Ecto neural progenitor cell (in vitro differentiated cells): ENCODE results near the gene CYGB.

Experiments
- DNase-seq: peaks from one replicate; pipeline ENCODE4 v3.0.0-alpha.2; 2018; ENCODE audit warnings: low spot score

Gene CYGB

GRCh38 chr17:76480632-76481031 is 56.9 kb downstream of the CYGB start:
- no peak for DNase-seq

GRCh38 chr17:76479515-76480060 is 57.9 kb downstream of the CYGB start:
- no peak for DNase-seq

GRCh38 chr17:76478730-76479514 is 58.6 kb downstream of the CYGB start:
- no peak for DNase-seq

GRCh38 chr17:76478097-76478496 is 59.4 kb downstream of the CYGB start:
- no peak for DNase-seq

- no peak for DNase-seq
These were observed 59.9 kb downstream of the CYGB start for GRCh38 chr17:76477576-76477975.
